ENCODE measurements around the gene PSME4. TPM values are rescaled to one million over a fixed set of nuclear protein-coding genes. Genes with fewer than 3 reads are reported as not detected.
"Not testable (repeated sequence)": the region's sequence is repeated elsewhere in the genome, so short reads cannot be mapped to it uniquely, and the experiment has no call there.

Gene PSME4
- total RNA-seq, 1 experiment from 2014 or later, result 42.9 TPM

- DNase-seq (ENCODE audit: low read depth), result no peak
Measured at GRCh38 chr2:53964987-53965687, 5.7 kb downstream of the PSME4 start.

DNA sequence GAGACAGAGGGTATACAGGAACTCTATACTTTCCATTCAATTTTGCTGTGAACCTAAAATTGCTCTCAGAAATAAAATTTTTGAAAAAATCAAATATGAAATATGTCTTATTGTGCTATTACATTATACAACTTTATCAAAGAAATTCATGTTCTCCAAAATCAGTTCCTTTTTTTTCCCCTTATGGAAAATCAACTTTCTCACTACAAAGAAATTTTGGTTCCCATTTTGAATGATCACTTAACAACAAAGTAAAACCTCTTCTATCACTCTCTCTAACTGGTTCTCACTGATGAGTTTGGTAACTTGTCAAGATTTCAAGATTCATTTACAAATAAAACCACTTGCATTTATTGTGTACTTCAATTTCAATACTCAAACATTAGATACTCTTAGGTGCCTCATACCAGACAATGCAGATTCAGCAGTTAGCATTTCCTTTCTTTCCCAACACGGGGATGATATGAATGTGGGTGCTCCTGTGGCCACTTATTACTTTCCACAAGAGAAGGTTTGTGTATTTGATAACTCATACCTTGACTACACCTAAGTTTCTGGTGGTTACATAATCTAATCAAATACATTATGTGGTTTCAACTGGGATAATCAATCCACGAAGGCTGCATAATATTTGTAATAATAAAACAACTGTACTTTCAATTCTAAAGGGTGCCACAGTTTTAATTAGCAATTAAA lies 6.4 kb downstream of the PSME4 start:
- DNase-seq (ENCODE audit: low read depth), result no peak

DNA sequence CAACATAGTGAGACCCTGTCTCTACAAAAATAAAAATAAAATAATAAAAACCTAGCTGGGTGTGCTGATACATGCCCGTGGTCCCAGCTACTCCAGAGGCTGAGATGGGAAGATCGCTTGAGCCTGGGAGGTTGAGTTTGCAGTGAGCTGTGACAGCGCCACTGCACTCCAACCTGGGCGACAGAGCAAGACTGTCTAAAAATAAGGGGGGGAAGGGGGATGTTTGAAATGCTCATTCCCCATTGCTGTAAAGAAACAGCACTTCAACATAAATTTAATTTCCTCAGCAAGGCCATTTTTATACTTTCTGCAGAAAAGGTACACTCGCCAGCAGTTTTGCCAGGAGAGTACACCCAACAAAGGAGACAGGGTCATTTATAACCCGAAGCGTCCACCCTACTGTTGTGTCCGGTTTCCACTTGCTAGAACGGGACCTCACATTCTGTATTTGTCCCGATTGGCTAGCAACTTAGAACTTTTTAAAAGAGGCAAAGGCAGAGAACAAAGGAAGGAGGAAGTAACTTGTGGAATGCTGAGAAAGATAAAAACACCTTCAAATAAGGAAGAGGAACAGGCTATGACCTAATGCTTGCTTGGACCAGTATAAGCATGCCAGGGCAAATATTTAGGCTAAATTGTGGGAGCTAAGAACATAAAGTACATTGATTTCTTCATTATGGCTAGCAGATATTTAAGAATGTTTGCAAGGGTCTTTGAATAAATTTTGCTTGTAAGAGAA lies 9.1 kb downstream of the PSME4 start:
- DNase-seq (ENCODE audit: low read depth), result not testable (repeated sequence)

DNA sequence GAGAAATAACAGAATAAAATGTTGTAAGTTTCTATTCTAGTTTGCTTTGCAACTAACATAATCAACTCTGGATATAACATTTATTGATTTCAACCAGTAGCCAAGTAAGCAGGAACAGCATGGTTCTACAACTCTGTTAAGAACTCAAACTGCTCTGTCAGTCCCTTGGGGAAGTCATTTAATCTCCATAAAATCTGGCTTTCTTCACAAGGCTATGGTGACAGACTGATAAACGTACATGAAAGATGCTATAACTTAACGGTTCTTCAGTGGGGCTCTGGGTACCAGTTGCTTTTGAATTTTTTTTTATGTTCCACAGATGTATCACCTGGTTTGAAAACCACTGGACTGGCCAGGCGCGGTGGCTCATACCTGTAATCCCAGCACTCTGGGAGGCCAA lies 10.3 kb downstream of the PSME4 start:
- DNase-seq (ENCODE audit: low read depth), result no peak

- no peak for DNase-seq (ENCODE audit: low read depth)
Measured at GRCh38 chr2:53958443-53958842, 12.3 kb downstream of the PSME4 start.

GRCh38 chr2:53952519-53952918 lies 18.3 kb downstream of the PSME4 start:
- DNase-seq (ENCODE audit: low read depth), result no peak

DNA sequence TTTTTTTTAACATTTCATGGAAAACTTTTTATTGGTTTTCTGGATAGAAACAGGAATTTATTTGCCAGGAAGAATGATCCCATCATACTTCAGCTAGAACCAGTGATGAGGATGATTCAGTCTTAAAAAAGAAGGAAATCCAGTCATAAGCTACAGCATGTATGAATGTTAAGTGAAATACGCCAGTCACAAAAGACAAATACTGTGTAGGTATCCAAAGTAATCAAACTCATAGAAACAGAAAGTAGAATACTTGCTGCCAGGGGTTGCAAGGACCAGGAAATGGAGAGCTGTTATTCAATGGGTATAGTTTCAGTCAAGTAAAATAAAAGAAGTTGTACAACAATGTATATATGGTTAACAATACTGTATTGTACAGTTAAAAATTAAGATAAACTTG lies 21.3 kb downstream of the PSME4 start:
- no peak for DNase-seq (ENCODE audit: low read depth)

- DNase-seq (ENCODE audit: low read depth), result no peak
Measured at GRCh38 chr2:53945538-53945937, 25.3 kb downstream of the PSME4 start.

DNA sequence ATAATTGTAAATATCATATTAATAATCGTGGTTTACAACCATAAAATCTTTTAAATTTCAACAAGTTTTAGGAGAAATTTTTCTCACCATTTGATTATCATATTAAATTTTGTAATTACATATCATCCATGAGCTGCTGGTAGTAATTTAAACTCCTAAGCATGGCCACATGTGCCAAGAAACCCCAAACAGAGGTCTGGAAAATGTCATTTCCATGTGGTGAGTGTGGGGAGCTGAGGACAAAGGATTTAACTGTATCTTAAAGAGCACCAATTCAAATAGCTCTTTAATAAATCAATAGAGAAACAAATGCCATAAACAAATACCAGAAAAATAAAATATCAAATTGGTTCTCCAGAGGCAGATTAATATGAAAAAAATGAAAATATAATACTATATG lies 26.3 kb downstream of the PSME4 start:
- DNase-seq (ENCODE audit: low read depth), result no peak

DNA sequence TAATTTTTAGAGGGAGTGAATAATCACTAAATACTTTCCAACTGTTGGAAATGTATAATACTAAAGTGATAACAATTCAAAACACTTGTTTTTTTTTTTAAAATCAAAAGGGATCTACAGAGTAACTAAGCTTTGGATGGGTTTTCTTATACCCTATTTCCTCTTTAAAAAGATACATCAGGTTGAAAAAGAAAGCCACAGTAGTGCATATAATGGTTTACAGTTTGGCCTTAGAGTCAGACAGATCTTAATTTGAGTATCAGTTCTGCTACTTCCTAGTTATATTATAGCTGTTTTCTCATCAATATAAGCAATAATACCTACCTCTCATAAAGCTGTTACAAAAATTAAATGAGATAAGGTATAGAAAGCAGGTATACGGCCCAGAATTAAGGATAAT lies 28.5 kb downstream of the PSME4 start:
- no peak for DNase-seq (ENCODE audit: low read depth)

DNA sequence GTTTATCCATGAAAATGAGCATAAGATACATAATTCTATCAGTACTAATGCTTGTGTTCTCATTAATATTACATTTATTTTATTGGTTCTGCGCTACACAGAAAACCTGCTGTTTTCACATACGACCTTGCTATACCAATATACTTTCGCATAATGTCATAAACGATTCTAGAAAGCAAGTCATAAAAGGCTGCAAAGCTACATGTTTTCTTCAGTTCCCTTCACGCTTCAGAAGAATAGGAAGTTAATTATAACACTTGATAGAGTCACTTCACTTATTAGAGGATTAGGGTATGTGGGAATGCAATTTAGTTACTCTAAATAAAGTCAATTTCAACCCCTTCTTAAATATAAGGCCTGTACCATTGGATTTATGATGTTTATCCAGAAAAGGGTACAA lies 29.0 kb downstream of the PSME4 start:
- DNase-seq (ENCODE audit: low read depth), result no peak

DNA sequence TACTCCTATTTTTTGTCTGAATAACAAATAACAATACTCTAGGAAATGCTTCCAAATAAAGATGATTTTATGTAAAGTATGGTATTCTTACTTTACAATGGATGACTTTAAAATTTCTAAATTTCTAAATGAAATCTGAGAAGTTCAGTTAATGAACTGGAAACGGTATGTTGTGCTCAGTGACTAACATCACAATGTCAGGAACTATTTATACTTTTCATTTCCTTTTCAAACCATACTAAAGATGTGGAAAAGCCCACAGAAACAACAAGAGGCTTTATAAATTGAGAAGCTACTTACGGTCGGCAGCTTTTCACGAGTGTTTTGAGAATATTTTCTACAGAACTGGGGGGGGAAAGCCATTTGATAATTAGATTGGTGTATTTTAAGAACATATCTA lies 31.1 kb downstream of the PSME4 start:
- DNase-seq (ENCODE audit: low read depth), result no peak

DNA sequence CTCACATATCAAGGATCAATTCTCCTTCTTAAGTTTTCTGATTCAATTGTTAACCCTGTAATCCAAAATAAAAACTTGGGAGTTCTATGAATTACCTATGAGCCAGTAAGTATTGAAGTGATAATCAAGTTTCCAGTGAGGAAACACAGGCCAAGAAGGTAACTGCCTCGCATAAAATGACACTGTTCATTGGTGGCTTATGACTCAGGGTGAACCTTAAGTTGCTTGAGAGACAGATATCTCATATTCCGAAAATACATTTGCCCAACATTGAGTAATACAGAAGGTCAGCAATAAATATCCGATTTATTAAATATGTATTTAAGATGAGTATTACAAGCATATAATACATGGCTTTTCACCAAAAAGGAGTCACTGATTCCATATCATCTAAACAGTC lies 31.9 kb downstream of the PSME4 start:
- no peak for DNase-seq (ENCODE audit: low read depth)

DNA sequence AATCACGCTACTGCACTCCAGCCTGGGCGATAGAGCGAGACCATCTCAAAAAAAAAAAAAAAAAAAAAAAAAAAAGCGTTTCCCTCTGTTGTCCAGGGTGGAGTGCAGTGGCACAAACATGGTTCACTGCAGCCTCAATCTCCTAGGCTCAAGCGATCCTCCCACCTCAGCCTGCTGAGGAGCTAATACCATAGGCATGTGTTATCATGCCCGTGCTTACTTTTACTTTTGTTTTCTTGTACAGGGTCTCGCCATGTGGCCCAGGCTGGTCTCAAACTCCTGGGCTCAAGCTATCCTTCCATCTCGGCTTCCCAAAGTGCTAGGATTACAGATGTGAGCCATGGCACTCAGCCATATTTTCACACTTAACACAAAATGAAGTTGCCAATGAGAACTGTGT lies 37.5 kb downstream of the PSME4 start:
- DNase-seq (ENCODE audit: low read depth), result no peak

GRCh38 chr2:53926321-53926720 lies 44.5 kb downstream of the PSME4 start:
- not testable (repeated sequence) for DNase-seq (ENCODE audit: low read depth)

- DNase-seq (ENCODE audit: low read depth), result no peak
Measured at GRCh38 chr2:53913721-53914120, 57.1 kb downstream of the PSME4 start.

- DNase-seq (ENCODE audit: low read depth), result no peak
Measured at GRCh38 chr2:53911434-53912189, 59.2 kb downstream of the PSME4 start.

GRCh38 chr2:53907582-53907981 lies 63.2 kb downstream of the PSME4 start:
- no peak for DNase-seq (ENCODE audit: low read depth)

DNA sequence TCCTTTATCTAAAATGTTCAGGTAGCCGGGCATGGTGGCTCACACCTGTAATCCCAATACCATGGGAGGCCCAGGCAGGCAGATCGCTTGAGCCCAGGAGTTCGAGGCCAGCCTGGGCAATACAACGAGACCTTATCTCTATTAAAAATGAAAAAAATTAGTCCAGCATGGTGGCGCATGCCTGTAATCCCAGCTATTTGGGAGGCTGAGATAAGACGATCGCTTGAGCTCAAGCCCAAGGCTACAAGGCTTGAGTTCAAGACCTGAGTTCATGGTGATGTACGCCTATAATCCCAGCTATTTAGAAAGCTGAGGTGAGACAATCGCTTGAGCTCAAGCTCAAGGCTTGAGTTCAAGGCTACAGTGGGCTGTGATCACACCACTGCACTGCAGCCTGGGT lies 65.4 kb downstream of the PSME4 start:
- DNase-seq (ENCODE audit: low read depth), result no peak

DNA sequence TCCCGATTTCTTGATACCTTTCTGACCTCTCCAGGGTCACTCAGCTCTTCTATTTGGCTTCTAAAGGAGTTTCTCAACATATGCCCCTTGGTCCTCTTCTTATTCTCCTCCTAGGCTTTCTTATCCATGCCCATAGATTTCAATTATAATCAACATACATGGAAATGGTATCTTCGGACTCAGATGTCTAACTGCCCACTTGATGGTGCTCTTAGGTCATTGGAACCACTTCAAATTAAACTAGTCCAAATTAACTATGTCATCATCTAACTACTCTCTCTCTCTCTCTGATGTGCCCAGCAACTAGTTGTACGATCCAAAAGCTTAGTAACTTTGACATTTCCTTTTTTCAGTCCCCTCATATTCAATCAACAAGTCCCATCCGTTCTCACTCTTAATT lies 67.8 kb downstream of the PSME4 start:
- DNase-seq (ENCODE audit: low read depth), result no peak

DNA sequence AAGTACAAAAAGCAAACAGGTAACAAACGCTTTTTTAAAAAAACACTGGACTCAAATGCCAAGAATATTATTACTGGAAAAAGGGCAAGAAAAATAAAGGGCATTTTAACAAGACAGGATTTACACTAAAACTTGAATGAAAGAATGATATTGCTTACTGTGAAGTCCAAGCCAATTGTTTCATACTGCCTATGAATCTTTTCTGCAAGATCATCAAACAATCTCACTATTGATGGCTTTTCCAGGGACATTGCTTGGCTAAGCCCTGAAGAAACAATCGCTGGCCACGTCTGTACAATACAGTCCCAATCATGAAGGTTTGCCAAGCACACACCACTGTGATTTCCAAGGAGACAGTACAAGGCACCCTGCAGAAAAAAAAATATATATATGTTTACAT lies 69.6 kb downstream of the PSME4 start:
- no peak for DNase-seq (ENCODE audit: low read depth)

- peak; percentile 2 for DNase-seq (ENCODE audit: low read depth)
Measured at GRCh38 chr2:53896864-53897263, 73.9 kb downstream of the PSME4 start.
